Esophagus mucosa (tissue), 1 donor: Measurements from ENCODE around the gene NPAS2. TPM values are rescaled to one million over a fixed set of nuclear protein-coding genes. Genes with fewer than 3 reads are reported as not detected.

ENCODE experiments used
- ATAC-seq: fragments of 200-7000 bp; cut with Tn5 transposase; one replicate; pipeline ENCODE4 v1.9.1; 2020
- total RNA-seq: library from RNA; stranded (reverse); gene quantifications from one replicate; pipeline ENCODE4 v1.2.4, GENCODE V29; 2023
- donor health status: DM: yes; HTN: yes; CAD: no.

Gene NPAS2
- total RNA-seq, 1 donor from 2014 or later = 63.6 TPM

GRCh38 chr2:100821911-100822265, 1.9 kb downstream of the NPAS2 start:
- no peak for ATAC-seq

- ATAC-seq = peak; percentile 20
Measured at GRCh38 chr2:100822587-100823248, 2.8 kb downstream of the NPAS2 start.

GRCh38 chr2:100823665-100824438, 3.9 kb downstream of the NPAS2 start:
- ATAC-seq = no peak

- no peak for ATAC-seq
Measured at GRCh38 chr2:100824842-100825241, 4.9 kb downstream of the NPAS2 start.

- ATAC-seq = no peak
Measured at GRCh38 chr2:100826494-100826893, 6.6 kb downstream of the NPAS2 start.

- ATAC-seq = no peak
Measured at GRCh38 chr2:100831158-100831750, 11.3 kb downstream of the NPAS2 start.

GRCh38 chr2:100831831-100832230, 11.9 kb downstream of the NPAS2 start:
- ATAC-seq = peak; percentile 24

GRCh38 chr2:100832885-100833284, 12.9 kb downstream of the NPAS2 start:
- ATAC-seq = peak; percentile 37

GRCh38 chr2:100833331-100833730, 13.4 kb downstream of the NPAS2 start:
- no peak for ATAC-seq

GRCh38 chr2:100834221-100834620, 14.3 kb downstream of the NPAS2 start:
- ATAC-seq = no peak

GRCh38 chr2:100835006-100835659, 15.2 kb downstream of the NPAS2 start:
- no peak for ATAC-seq

- no peak for ATAC-seq
Measured at GRCh38 chr2:100840519-100840918, 20.6 kb downstream of the NPAS2 start.

- ATAC-seq = no peak
Measured at GRCh38 chr2:100842241-100842922, 22.4 kb downstream of the NPAS2 start.

- no peak for ATAC-seq
Measured at GRCh38 chr2:100844514-100844913, 24.6 kb downstream of the NPAS2 start.

- ATAC-seq = peak; percentile 20
Measured at GRCh38 chr2:100845141-100845991, 25.4 kb downstream of the NPAS2 start.

- ATAC-seq = no peak
Measured at GRCh38 chr2:100846716-100847115, 26.8 kb downstream of the NPAS2 start.

- ATAC-seq = no peak
Measured at GRCh38 chr2:100852447-100852846, 32.5 kb downstream of the NPAS2 start.

GRCh38 chr2:100852999-100853908, 33.3 kb downstream of the NPAS2 start:
- no peak for ATAC-seq

GRCh38 chr2:100853909-100854810, 34.2 kb downstream of the NPAS2 start:
- ATAC-seq = peak; percentile 54

GRCh38 chr2:100855084-100855483, 35.1 kb downstream of the NPAS2 start:
- no peak for ATAC-seq
